ENCODE measurements around the gene SEC62.

SEC62 gene

DNA sequence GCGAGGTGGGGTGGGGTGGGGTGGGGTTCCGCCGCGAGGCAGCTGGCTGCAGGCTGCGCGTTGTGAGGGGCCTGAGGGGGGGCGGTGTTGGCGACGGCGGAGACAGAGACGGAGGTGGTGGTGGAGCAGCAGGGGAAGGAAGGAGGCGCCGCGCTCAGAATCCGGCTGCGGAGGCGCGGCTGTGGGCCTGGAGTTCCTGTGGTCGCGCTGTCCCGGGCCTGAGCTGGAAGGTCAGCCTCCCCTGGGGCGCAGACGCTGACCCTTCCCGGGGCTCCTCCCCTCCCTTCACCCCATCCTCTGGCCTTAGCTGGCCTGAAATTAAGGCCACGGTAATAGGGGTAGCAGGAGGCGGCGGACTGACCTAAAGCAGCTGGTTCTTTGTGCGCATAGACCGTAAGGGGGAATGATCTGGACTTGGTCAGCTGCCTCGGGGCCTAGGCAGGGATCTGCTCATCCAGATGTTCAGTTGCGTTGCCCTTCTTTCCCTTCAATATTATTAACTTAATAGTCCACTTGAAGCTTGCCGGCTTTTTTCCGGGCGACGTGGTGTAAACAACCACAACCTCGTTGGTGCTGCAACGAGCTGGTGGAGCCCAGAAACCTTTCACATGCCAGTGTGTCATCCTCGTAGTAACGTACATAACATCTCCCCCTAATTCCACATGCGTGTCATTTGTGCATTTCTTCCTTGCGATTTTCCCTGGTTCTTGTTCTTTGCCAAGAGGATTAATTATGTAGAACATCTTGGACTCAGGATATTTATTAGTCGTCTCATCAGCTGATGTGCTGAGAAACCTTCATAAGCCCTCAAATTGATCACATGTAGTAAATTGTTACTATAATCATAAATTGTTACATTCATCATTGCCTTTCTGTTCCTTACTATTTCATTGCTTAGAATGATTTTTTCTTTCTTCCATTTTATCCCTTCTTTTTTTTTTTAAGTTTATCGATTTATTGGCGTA lies 626 bp downstream of the SEC62 start:
- DNase-seq (ENCODE audit: insufficient read length, low spot score) (no peak), FAIRE-seq (peak; percentile 55)

DNA sequence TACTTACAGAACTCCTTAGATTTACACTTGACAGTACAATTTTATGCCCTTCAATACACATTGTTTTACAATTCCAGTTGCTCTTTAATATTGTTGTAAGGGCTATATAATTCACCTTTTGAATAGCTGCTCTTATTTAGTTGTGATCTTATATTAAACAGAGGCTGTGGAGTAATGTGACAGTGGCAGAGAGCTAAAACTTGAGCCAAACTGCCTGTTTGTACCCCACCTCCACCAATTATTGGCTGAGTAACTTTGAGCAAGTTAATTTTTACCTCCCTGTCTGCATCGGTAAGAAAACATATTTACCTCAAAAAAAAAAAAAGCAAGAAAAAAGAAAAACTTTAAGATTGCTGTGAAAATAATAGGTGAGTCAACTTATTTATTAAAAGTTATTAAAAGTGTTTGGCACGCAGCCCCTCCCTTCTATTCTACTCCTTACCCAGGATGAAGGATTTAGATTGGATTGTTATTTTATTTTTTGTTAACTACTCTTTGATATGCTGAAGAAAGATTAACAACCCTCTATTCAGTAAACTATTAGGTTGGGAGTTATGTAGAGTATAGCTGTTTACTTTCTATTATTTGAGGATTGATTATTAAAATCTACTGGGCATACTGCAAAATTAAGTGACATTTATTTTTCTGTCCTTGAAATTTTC lies 1.7 kb downstream of the SEC62 start:
- FAIRE-seq: no peak
- DNase-seq (ENCODE audit: insufficient read length, low spot score): no peak

DNA sequence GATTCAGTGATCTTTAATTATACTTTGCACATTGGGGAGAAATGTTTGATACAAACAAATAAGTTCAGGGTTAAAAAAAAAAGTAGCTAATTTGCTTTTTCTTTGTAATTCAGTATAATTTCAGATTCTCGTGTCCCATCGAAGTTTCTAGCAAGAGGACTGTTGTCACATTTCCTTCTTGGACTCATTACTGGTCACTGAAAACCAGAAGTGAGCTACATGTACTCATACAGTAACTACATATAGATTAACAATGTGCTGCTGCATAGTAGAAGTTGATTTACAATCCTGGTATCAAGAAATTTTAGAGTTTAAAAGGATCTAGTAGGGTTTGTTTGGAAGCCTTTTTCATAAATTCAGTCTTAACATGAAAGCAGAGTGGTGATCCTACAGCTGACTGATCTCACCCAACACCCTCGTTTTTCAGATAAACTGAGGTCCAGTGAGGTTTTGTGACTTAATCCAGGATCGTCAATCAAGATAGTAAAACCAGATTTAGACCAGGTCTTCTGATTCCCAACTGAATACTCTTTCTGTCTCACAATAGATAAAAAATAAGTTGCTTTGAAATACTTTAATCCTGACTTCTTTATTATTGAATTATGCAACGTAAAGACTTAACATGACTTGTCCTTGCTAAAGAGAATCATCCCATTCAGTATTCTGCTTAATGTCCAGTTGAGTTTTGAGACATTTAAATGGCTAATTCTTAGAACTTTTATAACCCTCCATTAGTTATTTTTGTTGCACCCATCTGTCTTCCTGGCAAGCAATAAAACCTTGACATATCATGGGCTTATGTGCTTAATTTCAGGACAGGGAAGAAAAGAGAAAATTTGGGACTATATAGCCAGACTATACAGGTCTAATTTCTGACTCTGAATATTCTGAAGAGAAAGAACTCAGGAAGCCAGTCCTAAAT lies 2.8 kb downstream of the SEC62 start:
- DNase-seq (ENCODE audit: insufficient read length, low spot score): no peak

DNA sequence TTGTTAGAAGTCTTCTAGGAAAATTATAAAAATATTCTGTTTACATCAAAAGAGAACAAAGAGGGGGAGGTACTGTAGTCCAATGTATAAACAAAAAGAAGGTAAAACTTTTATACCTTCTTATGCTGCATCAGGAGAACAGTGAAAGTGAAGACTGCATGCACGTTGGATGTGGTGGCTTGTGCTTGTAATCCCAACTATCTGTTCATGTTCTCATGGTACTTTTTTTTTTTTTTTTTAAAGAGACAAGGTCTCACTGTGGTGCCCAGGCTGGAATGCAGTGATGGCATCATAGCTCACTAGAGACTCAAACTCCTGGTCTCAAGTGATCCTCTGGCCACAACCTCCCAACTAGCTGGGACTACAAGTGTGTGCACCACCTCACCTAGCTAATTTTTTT lies 4.2 kb downstream of the SEC62 start:
- no peak for FAIRE-seq
- DNase-seq (ENCODE audit: insufficient read length, low spot score): no peak

More for the DNA sequence above, 2.8 kb downstream of the SEC62 start:
- peak; percentile 23 for FAIRE-seq

DNA sequence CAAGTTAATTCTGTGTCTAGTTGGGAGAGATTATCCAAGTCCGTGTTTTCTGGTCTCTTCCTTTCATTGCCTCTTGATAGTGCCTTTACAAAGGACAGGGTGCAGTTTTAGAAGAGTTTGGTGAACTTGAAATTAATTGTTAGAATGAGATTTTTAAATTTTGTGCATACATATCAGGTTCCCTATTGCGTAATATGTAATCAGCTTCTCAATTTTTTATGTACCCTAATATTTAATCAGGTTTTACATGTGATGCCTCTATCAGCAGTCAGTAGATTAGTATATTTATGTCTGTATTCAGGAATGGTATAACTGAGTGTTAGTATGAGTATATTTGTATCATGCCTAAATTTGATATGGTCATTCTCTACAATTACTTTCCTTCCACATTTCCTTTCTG lies 4.9 kb downstream of the SEC62 start:
- DNase-seq (ENCODE audit: insufficient read length, low spot score) (no peak), FAIRE-seq (no peak)

DNA sequence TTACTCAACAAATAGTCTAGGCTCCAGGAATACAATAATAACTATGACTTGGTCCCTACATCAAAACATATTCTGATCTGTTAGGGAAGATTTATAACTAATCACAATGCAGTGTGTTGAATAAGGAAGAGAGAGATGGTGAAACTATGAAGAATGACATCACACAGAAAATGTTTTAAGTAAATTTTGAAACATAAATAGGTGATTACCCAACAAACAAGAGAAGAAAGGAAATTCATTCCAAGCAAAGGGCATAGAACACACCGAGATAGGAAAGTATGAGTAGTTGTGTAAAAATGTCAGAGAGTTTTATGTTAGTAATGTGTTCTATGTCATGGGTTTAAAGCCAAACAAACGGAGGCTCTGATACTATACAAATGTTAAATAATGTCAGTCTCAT lies 13.4 kb downstream of the SEC62 start:
- no peak for DNase-seq (ENCODE audit: insufficient read length, low spot score)
- FAIRE-seq: peak; percentile 26

DNA sequence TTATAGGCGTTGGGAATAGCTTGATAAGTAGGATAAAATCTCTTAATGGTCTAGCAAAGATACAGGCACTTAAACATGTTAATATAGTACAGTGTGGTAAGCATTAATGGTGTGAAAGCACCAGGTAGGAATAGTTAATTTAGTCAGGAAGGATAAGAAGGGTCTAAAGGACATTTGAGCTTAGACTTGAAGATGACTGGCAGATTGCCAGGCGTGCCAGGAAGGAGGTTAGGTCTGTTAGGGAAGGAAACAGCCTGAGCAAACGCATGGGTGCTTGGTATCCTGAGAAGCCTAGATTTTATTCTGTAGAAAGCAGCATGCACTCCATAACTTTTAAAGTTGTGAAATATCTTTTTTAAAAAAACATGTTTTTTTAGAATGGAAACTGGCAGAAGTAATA lies 17.7 kb downstream of the SEC62 start:
- DNase-seq (ENCODE audit: insufficient read length, low spot score) (no peak), FAIRE-seq (no peak)

DNA sequence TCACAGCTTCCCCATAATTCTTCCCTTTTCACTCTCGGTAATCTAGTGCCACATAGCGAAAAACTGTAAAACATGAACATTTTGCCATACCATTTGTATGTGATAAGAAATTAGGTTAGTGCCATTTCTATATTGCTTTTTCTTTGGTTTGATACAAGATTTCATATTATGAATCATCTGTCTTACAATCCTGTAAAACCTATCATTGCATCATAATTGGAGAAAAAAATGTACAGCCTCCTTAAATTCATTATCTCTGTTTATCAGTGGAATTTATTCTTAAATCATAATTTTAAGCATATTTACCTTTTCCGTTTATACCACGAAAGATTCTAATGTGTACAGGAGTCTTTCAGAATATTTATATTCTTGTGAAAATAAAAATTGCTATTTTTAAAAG lies 23.8 kb downstream of the SEC62 start:
- no peak for DNase-seq (ENCODE audit: insufficient read length, low spot score)
- FAIRE-seq: no peak

DNA sequence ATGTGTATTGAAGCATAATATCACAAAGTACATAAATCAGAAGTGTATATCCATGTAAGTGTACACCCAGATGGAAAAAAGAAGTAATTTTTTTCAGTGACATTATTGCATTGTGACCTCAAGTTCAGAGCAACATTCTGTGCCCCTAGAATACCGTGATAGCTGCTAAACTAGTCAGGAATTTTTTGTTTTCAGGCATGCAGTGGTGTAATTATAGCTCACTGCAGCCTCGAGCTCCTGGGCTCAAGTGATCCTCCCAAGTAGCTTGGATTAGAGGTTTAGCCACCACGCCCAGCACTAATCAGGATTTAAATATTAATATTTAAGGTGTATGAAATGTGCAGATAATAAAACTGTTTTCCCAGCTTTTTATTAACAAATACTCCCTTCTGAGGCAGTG lies 25.5 kb downstream of the SEC62 start:
- no peak for DNase-seq (ENCODE audit: insufficient read length, low spot score)

DNA sequence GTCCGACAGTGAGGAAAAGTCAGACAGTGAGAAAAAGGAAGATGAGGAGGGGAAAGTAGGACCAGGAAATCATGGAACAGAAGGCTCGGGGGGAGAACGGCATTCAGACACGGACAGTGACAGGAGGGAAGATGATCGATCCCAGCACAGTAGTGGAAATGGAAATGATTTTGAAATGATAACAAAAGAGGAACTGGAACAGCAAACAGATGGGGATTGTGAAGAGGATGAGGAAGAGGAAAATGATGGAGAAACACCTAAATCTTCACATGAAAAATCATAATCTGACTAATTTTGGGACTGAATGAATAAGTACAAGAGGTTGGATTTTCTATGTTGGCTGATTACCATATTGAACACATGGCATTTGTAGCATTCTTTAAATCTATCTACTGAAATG lies 26.2 kb downstream of the SEC62 start:
- DNase-seq (ENCODE audit: insufficient read length, low spot score) (no peak), FAIRE-seq (no peak)

More for the DNA sequence above, 25.5 kb downstream of the SEC62 start:
- no peak for FAIRE-seq

DNA sequence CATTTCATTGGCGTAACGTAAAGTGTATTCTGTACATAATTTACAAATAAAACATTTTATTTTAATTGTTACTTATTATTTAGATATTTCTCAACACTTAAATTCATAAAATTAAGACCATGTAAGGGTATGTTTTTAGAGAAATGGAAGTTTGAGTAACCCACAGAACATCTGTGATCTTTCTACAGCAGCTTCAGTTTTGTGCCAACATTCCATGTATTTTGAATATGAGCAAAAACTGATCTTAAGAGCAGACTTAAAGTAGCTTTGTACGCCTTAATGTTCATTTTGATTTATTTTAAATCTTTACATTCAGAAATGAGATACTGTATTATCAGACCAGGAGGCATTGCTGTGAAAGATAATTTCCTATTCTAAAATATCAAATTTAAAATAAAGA lies 27.2 kb downstream of the SEC62 start:
- FAIRE-seq: no peak
- DNase-seq (ENCODE audit: insufficient read length, low spot score): no peak

DNA sequence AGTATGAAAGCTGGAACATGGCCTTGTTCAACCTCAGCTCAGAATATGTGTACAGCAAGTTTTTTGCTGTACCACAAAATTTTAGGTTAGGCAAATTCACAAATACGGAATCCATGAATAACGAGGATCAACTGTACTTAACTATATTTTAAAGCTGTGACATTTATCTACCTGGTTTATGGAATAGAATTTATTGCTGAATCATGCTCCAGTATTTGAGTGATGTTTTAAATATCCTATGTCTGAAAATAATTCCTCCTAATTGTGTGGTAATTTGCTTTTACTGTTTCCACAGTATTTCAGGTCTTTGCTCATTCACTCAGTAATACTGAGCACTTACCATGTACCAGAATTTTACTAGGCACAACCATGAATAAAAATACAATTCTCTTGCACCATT lies 29.5 kb downstream of the SEC62 start:
- FAIRE-seq: no peak
- no peak for DNase-seq (ENCODE audit: insufficient read length, low spot score)

DNA sequence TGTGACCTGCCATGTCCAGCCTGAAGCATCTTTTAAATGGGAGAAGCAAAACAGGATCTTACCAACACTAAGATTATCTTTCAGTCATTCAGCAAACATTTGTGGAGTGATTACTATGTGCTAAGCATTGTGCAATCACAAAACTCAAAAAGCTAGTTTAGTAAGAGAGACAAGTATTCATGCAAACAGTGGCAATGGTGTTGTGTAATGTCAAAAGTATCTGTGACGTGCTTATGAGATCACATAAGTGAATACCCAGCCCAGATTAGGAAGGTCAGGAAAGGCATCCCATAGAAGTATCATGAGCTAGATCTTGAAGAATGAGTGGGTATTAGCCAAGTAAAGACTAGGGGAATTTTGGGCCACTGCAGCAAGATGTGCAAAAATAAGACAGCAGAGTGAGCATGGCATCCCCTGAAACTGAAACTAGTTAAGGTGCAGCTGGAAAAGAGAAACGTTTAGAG lies 32.1 kb downstream of the SEC62 start:
- FAIRE-seq: peak; percentile 65
- no peak for DNase-seq (ENCODE audit: insufficient read length, low spot score)

DNA sequence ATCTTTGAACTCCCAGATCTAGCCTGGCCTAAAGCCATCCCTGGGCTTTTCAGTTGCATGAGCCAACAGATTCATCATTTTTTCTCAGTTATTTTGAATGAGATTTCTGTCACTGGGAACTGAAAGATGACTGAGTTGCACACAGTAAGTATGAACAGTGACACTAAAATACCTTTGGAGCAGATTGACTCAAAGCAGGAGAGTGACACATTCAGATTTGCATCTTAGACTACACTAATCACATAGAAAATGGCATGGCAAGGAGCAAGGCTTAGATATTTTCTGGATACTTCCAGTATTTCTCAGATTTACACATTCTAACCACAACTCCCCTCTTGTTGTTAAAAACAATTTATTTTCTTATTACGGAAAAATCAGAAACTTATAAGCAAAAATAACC lies 32.8 kb downstream of the SEC62 start:
- FAIRE-seq (peak; percentile 11), DNase-seq (ENCODE audit: insufficient read length, low spot score) (peak; percentile 9)

DNA sequence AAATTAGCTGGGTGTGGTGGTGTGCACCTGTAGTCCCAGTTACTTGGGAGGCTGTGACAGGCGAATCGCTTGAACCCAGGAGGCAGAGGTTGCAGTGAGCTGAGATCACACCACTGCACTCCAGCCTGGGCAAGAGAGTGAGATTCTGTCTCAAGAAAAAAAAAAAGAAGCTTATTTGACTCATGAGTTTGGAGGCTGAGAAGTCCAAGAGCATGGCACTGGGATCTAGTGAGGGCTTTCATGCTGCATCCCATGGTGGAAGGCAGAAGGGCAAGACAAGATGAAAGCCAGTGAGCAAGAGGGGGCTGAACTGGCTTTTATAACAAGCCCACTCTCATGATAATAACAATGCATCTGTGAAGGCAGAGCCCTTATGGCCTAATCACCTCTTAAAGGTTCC lies 33.4 kb downstream of the SEC62 start:
- no peak for FAIRE-seq

DNA sequence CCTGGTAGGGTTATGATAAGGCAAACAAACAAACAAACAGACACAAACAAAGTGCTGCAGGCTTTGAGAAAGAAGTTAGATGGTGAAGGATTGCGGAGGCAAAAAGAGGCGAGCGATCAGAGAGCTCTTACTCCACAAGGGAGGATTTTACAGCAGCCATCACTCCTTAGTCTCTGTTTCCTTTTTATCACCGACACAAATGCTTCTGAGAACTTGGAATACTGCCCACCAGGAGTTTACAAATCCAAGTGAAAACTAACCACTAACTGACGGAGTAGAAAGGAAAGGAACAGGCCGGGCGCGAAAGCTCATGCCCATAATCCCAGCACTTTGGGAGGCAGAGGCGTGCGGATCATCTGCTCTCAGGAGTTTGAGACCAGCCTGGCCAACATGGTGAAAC lies 35.6 kb downstream of the SEC62 start:
- no peak for FAIRE-seq
- no peak for DNase-seq (ENCODE audit: insufficient read length, low spot score)

More for the DNA sequence above, 33.4 kb downstream of the SEC62 start:
- no peak for DNase-seq (ENCODE audit: insufficient read length, low spot score)

DNA sequence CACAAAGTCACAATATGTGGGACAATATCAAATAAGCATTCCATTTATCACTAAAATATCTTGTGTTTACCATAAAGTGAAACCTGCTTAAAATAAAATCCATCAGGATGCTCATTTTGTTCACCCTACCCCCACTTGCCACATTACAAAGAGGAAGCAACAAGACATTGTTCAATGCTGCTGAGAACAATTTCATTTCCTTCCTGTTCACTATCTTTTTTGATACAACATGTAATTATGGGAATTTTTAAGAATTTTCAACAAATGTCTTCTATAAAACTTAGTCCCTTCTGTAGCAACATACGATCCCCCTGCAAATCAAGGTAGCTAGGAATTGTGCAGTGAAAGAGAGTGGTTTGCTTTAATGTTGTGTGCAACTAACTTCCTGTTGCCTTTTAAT lies 36.3 kb downstream of the SEC62 start:
- FAIRE-seq (no peak), DNase-seq (ENCODE audit: insufficient read length, low spot score) (no peak)

DNA sequence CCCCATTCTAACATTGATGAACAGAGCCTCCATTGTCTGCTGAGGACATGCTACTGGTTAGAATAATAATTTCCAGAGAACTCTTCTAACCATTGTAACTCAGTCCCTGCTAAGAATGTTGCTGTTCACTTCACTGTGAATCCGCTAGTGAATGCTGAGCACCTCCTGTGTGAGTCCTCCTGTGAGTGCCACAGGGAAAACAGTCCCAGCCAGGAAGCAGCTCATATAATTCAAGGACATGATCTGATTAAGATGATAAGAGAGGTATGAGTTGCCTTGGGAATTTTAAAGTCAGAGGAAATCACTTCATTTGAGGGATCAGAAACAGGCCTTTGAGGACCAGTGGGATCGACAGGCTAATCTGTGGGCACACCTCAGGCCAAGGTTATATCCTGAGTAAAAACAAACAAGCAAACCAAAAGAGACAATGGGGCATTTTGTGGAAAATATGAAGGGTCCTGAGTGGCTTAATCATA lies 37.3 kb downstream of the SEC62 start:
- DNase-seq (ENCODE audit: insufficient read length, low spot score) (no peak), FAIRE-seq (no peak)

DNA sequence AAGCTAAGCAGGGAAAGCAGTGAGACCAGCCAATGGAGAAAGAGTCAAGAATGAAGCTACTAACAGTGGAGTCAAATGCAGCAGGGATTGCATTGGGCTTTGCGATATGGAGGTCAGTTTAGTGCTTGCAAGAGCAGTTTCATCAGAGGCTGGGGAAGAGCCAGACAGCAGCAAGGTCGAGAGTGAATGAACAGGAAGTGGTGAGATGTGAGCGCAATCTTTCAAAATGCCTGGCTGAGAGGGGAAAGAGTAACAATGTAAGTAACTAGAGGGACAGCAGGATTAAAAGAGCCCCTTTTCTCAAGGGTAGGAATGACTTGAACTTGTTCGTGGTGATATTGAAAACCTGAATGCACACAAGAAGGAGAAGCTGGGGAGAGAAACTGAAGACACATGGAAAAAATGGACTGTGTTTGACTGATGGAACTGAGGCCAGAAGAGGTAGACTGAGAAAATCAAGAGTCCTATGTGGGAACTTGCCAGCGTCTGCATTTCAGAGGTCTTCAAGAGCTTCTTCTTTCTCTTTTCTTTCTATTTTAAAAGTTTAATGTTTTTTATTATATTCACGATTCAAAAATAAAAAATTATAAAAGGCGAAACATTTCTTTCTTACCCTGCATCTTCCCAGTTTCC lies 40.5 kb downstream of the SEC62 start:
- peak; percentile 47 for DNase-seq (ENCODE audit: insufficient read length, low spot score)
- peak; percentile 94 for FAIRE-seq

DNA sequence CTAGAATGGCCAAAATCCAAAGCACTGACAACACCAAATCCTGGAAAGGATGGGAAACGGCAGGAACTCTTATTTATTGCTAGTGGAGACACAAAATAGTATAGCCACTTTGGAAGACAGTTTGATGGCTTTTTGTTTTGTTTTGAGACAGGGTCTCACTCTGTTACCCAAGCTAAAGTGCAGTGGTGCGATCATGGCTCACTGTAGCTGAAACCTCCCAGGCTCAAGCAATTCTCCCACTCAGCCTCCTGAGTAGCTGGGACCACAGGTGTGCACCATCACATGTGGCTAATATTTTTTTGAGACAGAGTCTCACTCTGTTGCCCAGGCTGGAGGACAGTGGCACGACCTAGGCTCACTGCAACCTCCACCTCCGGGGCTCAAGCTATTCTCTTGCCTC lies 43.9 kb downstream of the SEC62 start:
- FAIRE-seq (no peak), DNase-seq (ENCODE audit: insufficient read length, low spot score) (no peak)
